NCI-H510A treated with DMSO at 0.1 percent for 48 hours (cell line): Measurements from ENCODE around the gene EIPR1.
"Not testable (repeated sequence)": the region's sequence is repeated elsewhere in the genome, so short reads cannot be mapped to it uniquely, and the experiment has no call there.

Experiments
- DNase-seq: peaks from one replicate; lab custom pipeline; 2025; lab: John Stamatoyannopoulos, UW

EIPR1 gene

GRCh38 chr2:3403587-3404334, 26.1 kb upstream of the EIPR1 start:
- DNase-seq, result no peak

- DNase-seq, result no peak
Observed at GRCh38 chr2:3399829-3400228, 22.2 kb upstream of the EIPR1 start.

GRCh38 chr2:3399381-3399780, 21.8 kb upstream of the EIPR1 start:
- DNase-seq, result no peak

- DNase-seq, result no peak
Observed at GRCh38 chr2:3398857-3399256, 21.2 kb upstream of the EIPR1 start.

GRCh38 chr2:3396920-3397559, 19.4 kb upstream of the EIPR1 start:
- no peak for DNase-seq

- no peak for DNase-seq
Observed at GRCh38 chr2:3392216-3392615, 14.6 kb upstream of the EIPR1 start.

GRCh38 chr2:3390041-3390440, 12.4 kb upstream of the EIPR1 start:
- no peak for DNase-seq

- DNase-seq, result no peak
Observed at GRCh38 chr2:3389193-3389592, 11.6 kb upstream of the EIPR1 start.

GRCh38 chr2:3388412-3388738, 10.8 kb upstream of the EIPR1 start:
- DNase-seq, result no peak

- DNase-seq, result no peak
Observed at GRCh38 chr2:3387644-3388411, 10.2 kb upstream of the EIPR1 start.

- no peak for DNase-seq
Observed at GRCh38 chr2:3387011-3387410, 9.4 kb upstream of the EIPR1 start.

- no peak for DNase-seq
Observed at GRCh38 chr2:3386448-3386958, 8.9 kb upstream of the EIPR1 start.

- peak; percentile 98 for DNase-seq
Observed at GRCh38 chr2:3379647-3380534, 2.3 kb upstream of the EIPR1 start, which contains the start of gene TRAPPC12. TRAPPC12 (plus strand) TSS chr2:3379694; CDS start chr2:3387624, 7,930 bp downstream.

- no peak for DNase-seq
Observed at GRCh38 chr2:3379339-3379646, 1.7 kb upstream of the EIPR1 start.

- DNase-seq, result peak; percentile 56
Observed at GRCh38 chr2:3377279-3377611, 373 bp downstream of the EIPR1 start.

GRCh38 chr2:3376821-3377220, 797 bp downstream of the EIPR1 start:
- DNase-seq, result no peak

GRCh38 chr2:3369340-3370181, 8.1 kb downstream of the EIPR1 start:
- not testable (repeated sequence) for DNase-seq

- DNase-seq, result no peak
Observed at GRCh38 chr2:3368261-3368722, 9.3 kb downstream of the EIPR1 start.

- DNase-seq, result no peak
Observed at GRCh38 chr2:3365219-3365618, 12.4 kb downstream of the EIPR1 start.

- DNase-seq, result no peak
Observed at GRCh38 chr2:3361518-3362389, 15.9 kb downstream of the EIPR1 start.
